Tibial nerve (tissue), 3 donors: ENCODE data around the gene RAP1GAP2.

Source experiments
- CTCF ChIP-seq, 5 experiments: fragments of 200-600 bp in 3 of 5; fragments of 450-650 bp in 2 of 5; sonication (generic) in 3 of 5; IDR thresholded peaks; one replicate each; pipeline ENCODE4 v1.5.1; 2016 to 2019; ENCODE audit warnings: antibody characterized with exemption in 5 of 5, mild to moderate bottlenecking in 3 of 5, moderate library complexity in 2 of 5
- POLR2A ChIP-seq, 2 donors: fragments of 450-650 bp; IDR thresholded peaks; one replicate each; pipeline ENCODE4 v1.6.1; 2017; ENCODE audit warnings: antibody characterized with exemption in 2 of 2, mild to moderate bottlenecking in 2 of 2, moderate library complexity in 2 of 2

DNA sequence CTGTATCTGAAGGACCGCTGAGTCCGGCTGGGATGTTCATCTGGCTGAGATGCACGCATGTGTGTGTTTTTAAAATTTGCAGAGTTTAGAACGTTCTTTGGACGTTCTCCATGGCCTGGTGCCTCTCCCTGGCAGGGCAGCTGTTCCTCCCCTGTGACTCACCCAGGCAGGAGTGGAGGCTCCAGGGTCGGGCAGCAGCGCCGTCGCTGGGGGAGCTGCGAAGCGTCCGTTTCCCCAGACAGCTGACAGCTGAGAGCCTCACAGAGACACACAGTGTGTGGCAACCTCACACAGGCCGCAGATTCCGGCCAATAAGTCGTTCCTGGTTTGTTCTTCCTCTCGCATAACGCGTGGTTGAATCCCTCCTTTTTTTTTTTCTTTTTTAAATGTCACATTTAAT lies 186.6 kb downstream of the RAP1GAP2 start:
- TF ChIP-seq POLR2A (IDR thresholded peaks at IDR 0.05) (no peak), CTCF (IDR thresholded peaks at IDR 0.05) (no peak)
